Panc1 (cell line): Measurements from ENCODE around the gene KNTC1. TPM values are rescaled to one million over a fixed set of nuclear protein-coding genes. Genes with fewer than 3 reads are reported as not detected.

Experiments used
- ATAC-seq: fragments of 200-7000 bp; cut with Tn5 transposase; 2 replicates; pipeline ENCODE4 v1.9.1; 2020; ENCODE audit warnings: mild to moderate bottlenecking, moderate library complexity
- BruUV-seq: library from RNA; stranded (reverse); fragments of 400-500 nt; replicated peaks from 2 replicates; lab custom pipeline; 2021; lab: Mats Ljungman, UMichigan
- CTCF ChIA-PET: fragments of 300-600 bp; sonication (Branson Sonifier 250); formaldehyde crosslinking; loops from one replicate; lab custom pipeline; 2022; ENCODE audit warnings: antibody characterized with exemption; lab: Charles Lee
- POLR2A ChIA-PET: fragments of 300-600 bp; sonication (Branson Sonifier 250); formaldehyde crosslinking; loops from one replicate; lab custom pipeline; 2022; ENCODE audit warnings: antibody characterized with exemption; lab: Charles Lee
- DNase-seq: peaks from one replicate; pipeline ENCODE4 v3.0.0-alpha.2; 2010; ENCODE audit warnings: low read depth, low spot score
- H3K27ac ChIP-seq: 2 replicates; pipeline ENCODE4 v1.5.1; 2011; ENCODE audit warnings: mild to moderate bottlenecking, low read length, inconsistent platforms
- H3K27me3 ChIP-seq: fragments of 200-500 bp; sonication (Bioruptor generic); 2 replicates; pipeline ENCODE4 v1.6.0; 2014; ENCODE audit warnings: low read length, inconsistent platforms; ENCODE audit not compliant: control insufficient read depth, insufficient read depth
- H3K36me3 ChIP-seq: fragments of 200-500 bp; sonication (Bioruptor generic); 2 replicates; pipeline ENCODE4 v1.5.1; 2014; ENCODE audit warnings: inconsistent platforms, mild to moderate bottlenecking, low read length, moderate library complexity; ENCODE audit not compliant: control insufficient read depth, insufficient read depth
- H3K4me1 ChIP-seq: 2 replicates; pipeline ENCODE4 v1.5.1; 2011; ENCODE audit warnings: inconsistent platforms, mild to moderate bottlenecking, low read length, moderate library complexity; ENCODE audit not compliant: control insufficient read depth, insufficient read depth
- H3K4me3 ChIP-seq, 2 experiments: 2 replicates each; pipeline ENCODE4 v1.5.1; 2011 to 2012; ENCODE audit warnings: low read depth in 2 of 2, low read length in 2 of 2, mild to moderate bottlenecking in 2 of 2, inconsistent platforms in 1 of 2, moderate library complexity in 1 of 2
- H3K9me3 ChIP-seq: fragments of 200-500 bp; sonication (Bioruptor generic); 2 replicates; pipeline ENCODE4 v1.5.1; 2014; ENCODE audit warnings: low read depth, mild to moderate bottlenecking, inconsistent platforms, low read length, moderate library complexity; ENCODE audit not compliant: control insufficient read depth, insufficient read depth
- POLR2AphosphoS5 ChIP-seq: IDR thresholded peaks from 2 replicates; pipeline ENCODE4 v1.6.1; 2012; ENCODE audit warnings: mild to moderate bottlenecking, low read depth, low read length, moderate library complexity
- REST ChIP-seq, 2 experiments: IDR thresholded peaks; 2 replicates each; pipeline ENCODE4 v1.6.1; 2011 to 2012; ENCODE audit warnings: low read depth in 2 of 2, control low read depth in 1 of 2, low read length in 1 of 2, mild to moderate bottlenecking in 1 of 2, moderate library complexity in 1 of 2; ENCODE audit not compliant: insufficient read depth in 1 of 2
- SIN3A ChIP-seq: IDR thresholded peaks from 2 replicates; pipeline ENCODE4 v1.6.1; 2012; ENCODE audit warnings: low read depth, mild to moderate bottlenecking, low read length, moderate library complexity, borderline replicate concordance; ENCODE audit not compliant: insufficient read depth
- TCF7L2 ChIP-seq: IDR thresholded peaks from 2 replicates; pipeline ENCODE4 v1.6.1; 2011; ENCODE audit warnings: mild to moderate bottlenecking, low read depth, low read length, inconsistent platforms
- in situ Hi-C: cut with HindIII; loops from 2 replicates; pipeline ENCODE4 v1.10.0; 2016; ENCODE audit warnings: low sequenced_read_pairs, low pct_unique_long_range_greater_than_20kb
- intact Hi-C: fragments of 100-400 bp; cut with micrococcal nuclease; formaldehyde crosslinking; loops from one replicate; pipeline ENCODE4 v1.10.0; 2022; ENCODE audit not compliant: unreplicated experiment
- total RNA-seq: library from RNA; stranded (reverse); gene quantifications from one replicate; pipeline ENCODE4 v1.2.1, GENCODE V29; 2021; ENCODE audit not compliant: unreplicated experiment
- TF ChIP-seq, protein P1 (sequence below): fragments of 450-650 bp; IDR thresholded peaks from 2 replicates; pipeline ENCODE4 v1.5.1; 2017; ENCODE audit warnings: mild to moderate bottlenecking

KNTC1 gene
- total RNA-seq, 1 experiment from 2014 or later = 53.9 TPM

DNA sequence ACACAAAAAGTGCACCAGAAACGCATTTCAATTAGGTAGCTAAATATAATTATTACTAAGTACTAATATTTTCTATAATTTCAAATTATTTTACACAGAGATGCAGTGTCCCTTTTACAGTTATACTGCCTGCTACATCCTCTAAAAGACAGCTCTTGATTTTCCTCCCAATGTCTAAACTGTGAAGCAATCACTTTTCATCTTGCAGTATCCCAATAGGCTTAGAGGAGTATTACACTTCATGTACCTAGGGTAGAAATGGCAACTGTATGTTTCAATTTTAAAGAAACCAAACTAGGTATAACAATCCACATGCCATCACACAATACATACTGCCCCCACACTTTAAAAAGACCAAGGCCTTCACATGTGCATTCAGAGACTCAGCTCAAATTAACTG lies 7.6 kb upstream of the KNTC1 start:
- Histone ChIP-seq H3K9me3 (no peaks in the 10 kb centered on the region), H3K27me3 (no peaks in the 10 kb centered on the region), H3K27ac (no peak overlapping the region), H3K4me1 (peaks cover 16% of the 10 kb centered on the region; the same call in 1 of the 2 replicates), H3K36me3 (peaks cover 78% of the 10 kb centered on the region), H3K4me3 (no peak overlapping the region)
- no TSS peak for BruUV-seq
- TF ChIP-seq SIN3A (no peak), POLR2AphosphoS5 (no peak), TCF7L2 (no peak), REST (IDR thresholded peaks at IDR 0.05; ENCODE audit: insufficient read depth in 1 of 2, low read depth in 2 of 2, low read length in 1 of 2) (no peak)
- TF ChIP-seq, protein P1, sequence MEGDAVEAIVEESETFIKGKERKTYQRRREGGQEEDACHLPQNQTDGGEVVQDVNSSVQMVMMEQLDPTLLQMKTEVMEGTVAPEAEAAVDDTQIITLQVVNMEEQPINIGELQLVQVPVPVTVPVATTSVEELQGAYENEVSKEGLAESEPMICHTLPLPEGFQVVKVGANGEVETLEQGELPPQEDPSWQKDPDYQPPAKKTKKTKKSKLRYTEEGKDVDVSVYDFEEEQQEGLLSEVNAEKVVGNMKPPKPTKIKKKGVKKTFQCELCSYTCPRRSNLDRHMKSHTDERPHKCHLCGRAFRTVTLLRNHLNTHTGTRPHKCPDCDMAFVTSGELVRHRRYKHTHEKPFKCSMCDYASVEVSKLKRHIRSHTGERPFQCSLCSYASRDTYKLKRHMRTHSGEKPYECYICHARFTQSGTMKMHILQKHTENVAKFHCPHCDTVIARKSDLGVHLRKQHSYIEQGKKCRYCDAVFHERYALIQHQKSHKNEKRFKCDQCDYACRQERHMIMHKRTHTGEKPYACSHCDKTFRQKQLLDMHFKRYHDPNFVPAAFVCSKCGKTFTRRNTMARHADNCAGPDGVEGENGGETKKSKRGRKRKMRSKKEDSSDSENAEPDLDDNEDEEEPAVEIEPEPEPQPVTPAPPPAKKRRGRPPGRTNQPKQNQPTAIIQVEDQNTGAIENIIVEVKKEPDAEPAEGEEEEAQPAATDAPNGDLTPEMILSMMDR = no peak
- DNase-seq = no peak
- intact Hi-C loops (no loop called here), in situ Hi-C loops (no loop called here)
- CTCF ChIA-PET = no interaction called here
- POLR2A ChIA-PET = no interaction called here
- ATAC-seq = no peak

- ChIA-PET CTCF (no interaction called here), POLR2A (interaction anchor here (0.6 kb wide), 1 partner anchor 33 kb away, joined by 4 read pairs; no protein-coding TSS in a partner anchor)
- no peaks in the 10 kb centered on the region for H3K27me3 ChIP-seq
- no peaks in the 10 kb centered on the region for H3K9me3 ChIP-seq
- intact Hi-C loops (no loop called here), in situ Hi-C loops (no loop called here)
- ATAC-seq (no peak), DNase-seq (no peak)
- H3K4me3 ChIP-seq = no peak overlapping the region
- H3K4me1 ChIP-seq = peaks cover 16% of the 10 kb centered on the region; the same call in 1 of the 2 replicates
- TF ChIP-seq, protein P1 = no peak
- no peak for TF ChIP-seq POLR2AphosphoS5
- no peak for TF ChIP-seq SIN3A
- TF ChIP-seq REST (IDR thresholded peaks at IDR 0.05; ENCODE audit: insufficient read depth in 1 of 2, low read depth in 2 of 2, low read length in 1 of 2) = no peak
- TF ChIP-seq TCF7L2 = no peak
- peaks cover 73% of the 10 kb centered on the region for H3K36me3 ChIP-seq
- no TSS peak for BruUV-seq
- H3K27ac ChIP-seq = no peak overlapping the region
These were observed 6.4 kb upstream of the KNTC1 start for GRCh38 chr12:122520676-122521075.
